ENCODE data around the gene IFFO2. TPM values are rescaled to one million over a fixed set of nuclear protein-coding genes. Genes with fewer than 3 reads are reported as not detected.

IFFO2 gene
- total and polyA plus RNA-seq, 2 donors (not counting 1 experiment from before 2014, with no cell fraction given) = 16.8 to 19.2 TPM

GRCh38 chr1:18872071-18872611 lies 84.3 kb downstream of the IFFO2 start:
- H3K27ac Mint-ChIP-seq = no peak overlapping the region
- Histone ChIP-seq H3K79me2 (ENCODE audit: control insufficient read depth, insufficient read depth, low read length) (no peaks in the 10 kb centered on the region), H2AFZ (ENCODE audit: insufficient read depth, low read depth, low read length, poor library complexity, severe bottlenecking) (no peak overlapping the region), H3K36me3 (replicated peaks in 1 of 2; ENCODE audit: control extremely low read depth in 1 of 2, control insufficient read depth in 1 of 2, extremely low read depth in 1 of 2, insufficient read depth in 2 of 2, low read length in 1 of 2) (peaks cover 0 to 3% of the 10 kb centered on the region in 2 experiments), H3K27me3 (replicated peaks in 1 of 4; ENCODE audit: control extremely low read depth in 1 of 4, control insufficient read depth in 3 of 4, insufficient read depth in 4 of 4, low read length in 3 of 4) (no peaks in the 10 kb centered on the region), H3K4me1 (ENCODE audit: control insufficient read depth in 2 of 2, insufficient read depth in 2 of 2, low read length in 2 of 2) (peaks cover 0 to 4% of the 10 kb centered on the region in 2 donors), H3K4me2 (replicated peaks; ENCODE audit: low read depth, low read length, poor library complexity, severe bottlenecking) (no peak overlapping the region), H4K20me1 (ENCODE audit: control insufficient read depth, insufficient read depth, low read length, poor library complexity, severe bottlenecking) (no peaks in the 10 kb centered on the region), H3K9me3 (ENCODE audit: control extremely low read depth in 1 of 3, control insufficient read depth in 2 of 3, insufficient read depth in 1 of 3, low read length in 2 of 3) (no peaks in the 10 kb centered on the region), H3K9ac (ENCODE audit: low read length) (no peak overlapping the region), H3K4me3 (ENCODE audit: control extremely low read depth in 1 of 5, extremely low read depth in 1 of 5, insufficient read depth in 1 of 5, low read depth in 2 of 5, low read length in 4 of 5) (no peak overlapping the region), H3K27ac (ENCODE audit: low read length in 2 of 2) (no peak overlapping the region)
- intact Hi-C loops (cut with micrococcal nuclease) = no loop called here
- H3K27me3 Mint-ChIP-seq = peaks cover 6% of the 10 kb centered on the region
- POLR2A ChIA-PET = no interaction called here
- H3K9me3 Mint-ChIP-seq (ENCODE audit: insufficient read depth) = no peaks in the 10 kb centered on the region
- ATAC-seq (ENCODE audit: low read depth) = no peak
- WGBS (ENCODE audit: insufficient coverage) = 90% methylated on average over 8 of the region's 8 CpGs
- CTCF ChIA-PET = no interaction called here
- DNase-seq = no peak
- no peak overlapping the region for H3K4me3 Mint-ChIP-seq
- H3K4me1 Mint-ChIP-seq = peaks cover 5% of the 10 kb centered on the region
- no peak for TF ChIP-seq CTCF (IDR thresholded peaks at IDR 0.05)
- TF ChIP-seq EZH2 (IDR thresholded peaks at IDR 0.05; ENCODE audit: borderline replicate concordance, insufficient read depth, low read depth, low read length, poor library complexity, severe bottlenecking) = no peak

- TF ChIP-seq CTCF (IDR thresholded peaks at IDR 0.05) (no peak), EZH2 (IDR thresholded peaks at IDR 0.05; ENCODE audit: borderline replicate concordance, insufficient read depth, low read depth, low read length, poor library complexity, severe bottlenecking) (no peak)
- Mint-ChIP-seq H3K9me3 (ENCODE audit: insufficient read depth) (no peaks in the 10 kb centered on the region), H3K4me1 (peaks cover 5% of the 10 kb centered on the region), H3K27ac (no peak overlapping the region), H3K27me3 (peaks cover 10% of the 10 kb centered on the region), H3K4me3 (no peak overlapping the region)
- Histone ChIP-seq H2AFZ (ENCODE audit: insufficient read depth, low read depth, low read length, poor library complexity, severe bottlenecking) (no peak overlapping the region), H4K20me1 (ENCODE audit: control insufficient read depth, insufficient read depth, low read length, poor library complexity, severe bottlenecking) (no peaks in the 10 kb centered on the region), H3K4me3 (ENCODE audit: control extremely low read depth in 1 of 5, extremely low read depth in 1 of 5, insufficient read depth in 1 of 5, low read depth in 2 of 5, low read length in 4 of 5) (no peak overlapping the region), H3K4me2 (replicated peaks; ENCODE audit: low read depth, low read length, poor library complexity, severe bottlenecking) (no peak overlapping the region), H3K9me3 (ENCODE audit: control extremely low read depth in 1 of 3, control insufficient read depth in 2 of 3, insufficient read depth in 1 of 3, low read length in 2 of 3) (no peaks in the 10 kb centered on the region), H3K9ac (ENCODE audit: low read length) (no peak overlapping the region), H3K27ac (ENCODE audit: low read length in 2 of 2) (no peak overlapping the region), H3K4me1 (ENCODE audit: control insufficient read depth in 2 of 2, insufficient read depth in 2 of 2, low read length in 2 of 2) (peaks cover 0 to 4% of the 10 kb centered on the region in 2 donors), H3K27me3 (replicated peaks in 1 of 4; ENCODE audit: control extremely low read depth in 1 of 4, control insufficient read depth in 3 of 4, insufficient read depth in 4 of 4, low read length in 3 of 4) (no peaks in the 10 kb centered on the region), H3K79me2 (ENCODE audit: control insufficient read depth, insufficient read depth, low read length) (no peaks in the 10 kb centered on the region), H3K36me3 (replicated peaks in 1 of 2; ENCODE audit: control extremely low read depth in 1 of 2, control insufficient read depth in 1 of 2, extremely low read depth in 1 of 2, insufficient read depth in 2 of 2, low read length in 1 of 2) (peaks cover 0 to 3% of the 10 kb centered on the region in 2 experiments)
- ChIA-PET CTCF (no interaction called here), POLR2A (no interaction called here)
- ATAC-seq (ENCODE audit: low read depth) = no peak
- WGBS (ENCODE audit: insufficient coverage) = 97% methylated on average over 6 of the region's 7 CpGs
- intact Hi-C loops (cut with micrococcal nuclease) = no loop called here
- no peak for DNase-seq
Measured at GRCh38 chr1:18871401-18872070, 84.9 kb downstream of the IFFO2 start.
